Mucosa of stomach (tissue), 1 donor: ENCODE data around the gene NAT9.

ENCODE experiments used
- H3K27me3 ChIP-seq: one replicate; pipeline ENCODE4 v1.7.0; 2013; ENCODE audit warnings: mild to moderate bottlenecking, low read length; ENCODE audit not compliant: control insufficient read depth, insufficient read depth
- H3K36me3 ChIP-seq: one replicate; pipeline ENCODE4 v1.7.0; 2013; ENCODE audit warnings: low read length; ENCODE audit not compliant: control insufficient read depth, insufficient read depth
- H3K4me1 ChIP-seq: one replicate; pipeline ENCODE4 v1.7.0; 2013; ENCODE audit warnings: mild to moderate bottlenecking, low read length; ENCODE audit not compliant: control insufficient read depth, insufficient read depth
- H3K4me3 ChIP-seq: one replicate; pipeline ENCODE4 v1.7.0; 2013; ENCODE audit warnings: low read length
- H3K9ac ChIP-seq: one replicate; pipeline ENCODE4 v1.7.0; 2013; ENCODE audit warnings: mild to moderate bottlenecking, low read length, moderate library complexity
- H3K9me3 ChIP-seq: one replicate; pipeline ENCODE4 v1.7.0; 2013; ENCODE audit warnings: mild to moderate bottlenecking, low read length, moderate library complexity; ENCODE audit not compliant: control insufficient read depth
- donor health status: Pancreatic carcinoma.

Gene NAT9

DNA sequence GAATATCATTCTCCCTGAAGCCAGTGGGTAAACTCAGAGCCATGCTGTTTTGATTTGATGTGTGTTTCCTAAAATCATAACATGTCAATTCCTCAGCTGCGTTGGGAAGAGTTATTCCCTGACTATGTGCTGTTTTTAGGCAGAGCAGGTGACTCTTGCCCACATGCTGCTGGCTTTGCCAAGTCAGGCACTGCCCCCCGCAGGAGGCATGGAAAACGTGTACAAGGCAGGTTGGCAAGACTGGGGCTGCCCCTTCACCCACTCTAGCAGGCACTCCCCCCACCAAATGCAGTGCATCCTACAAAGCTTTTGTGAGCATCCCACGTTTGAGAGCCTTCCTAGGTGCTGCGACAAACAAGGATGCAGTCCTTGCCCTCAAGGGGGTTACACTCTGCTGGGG lies 38.3 kb upstream of the NAT9 start:
- Histone ChIP-seq H3K9me3 (no peaks in the 10 kb centered on the region), H3K9ac (no peak overlapping the region), H3K27me3 (no peaks in the 10 kb centered on the region), H3K4me3 (no peak overlapping the region), H3K4me1 (no peaks in the 10 kb centered on the region), H3K36me3 (no peaks in the 10 kb centered on the region)

DNA sequence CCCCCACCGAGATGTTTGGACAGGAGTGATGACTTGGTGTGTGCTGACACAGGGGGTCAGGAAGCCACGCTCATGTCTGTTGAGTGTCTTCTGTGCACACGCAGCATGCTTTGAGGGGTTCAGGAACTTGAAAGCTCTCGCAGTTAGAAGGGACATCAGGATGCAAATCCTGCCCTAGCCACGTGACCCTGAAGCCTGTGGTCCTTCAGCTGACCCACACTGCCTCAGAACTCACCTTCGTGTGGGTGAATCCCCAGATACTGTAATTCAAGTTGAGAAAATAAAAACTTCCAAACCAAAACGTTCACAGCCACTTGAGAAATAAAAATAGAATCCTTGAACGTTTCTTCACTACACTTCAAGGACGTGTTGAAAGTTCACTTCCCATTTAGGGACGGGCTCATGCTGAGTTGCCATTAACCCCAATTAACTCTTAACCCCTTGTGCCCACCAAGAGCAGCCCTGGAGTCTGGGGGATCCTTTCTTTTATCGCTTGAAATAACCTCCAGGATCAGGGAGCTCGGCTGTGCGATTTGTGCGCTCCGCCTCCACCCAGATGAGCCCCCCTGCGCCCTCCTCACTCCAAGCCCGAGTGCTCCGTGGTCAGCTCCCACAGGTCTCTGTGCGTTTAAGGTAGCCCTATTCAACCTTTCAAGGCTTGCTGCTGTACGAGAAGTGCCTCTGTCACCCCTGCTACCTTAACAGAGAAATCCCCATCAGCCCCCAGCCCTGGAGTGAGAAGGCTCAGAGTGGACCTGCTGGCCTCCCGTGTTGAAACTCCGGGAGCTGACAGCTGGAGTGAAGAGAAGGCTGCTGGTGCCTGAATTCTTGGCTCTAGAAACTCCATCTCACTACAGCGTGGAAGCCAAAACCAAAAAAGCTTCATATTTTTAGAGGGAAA lies 36.2 kb upstream of the NAT9 start:
- Histone ChIP-seq H3K36me3 (no peaks in the 10 kb centered on the region), H3K4me1 (no peaks in the 10 kb centered on the region), H3K9me3 (no peaks in the 10 kb centered on the region), H3K27me3 (no peaks in the 10 kb centered on the region), H3K4me3 (no peak overlapping the region), H3K9ac (no peak overlapping the region)

DNA sequence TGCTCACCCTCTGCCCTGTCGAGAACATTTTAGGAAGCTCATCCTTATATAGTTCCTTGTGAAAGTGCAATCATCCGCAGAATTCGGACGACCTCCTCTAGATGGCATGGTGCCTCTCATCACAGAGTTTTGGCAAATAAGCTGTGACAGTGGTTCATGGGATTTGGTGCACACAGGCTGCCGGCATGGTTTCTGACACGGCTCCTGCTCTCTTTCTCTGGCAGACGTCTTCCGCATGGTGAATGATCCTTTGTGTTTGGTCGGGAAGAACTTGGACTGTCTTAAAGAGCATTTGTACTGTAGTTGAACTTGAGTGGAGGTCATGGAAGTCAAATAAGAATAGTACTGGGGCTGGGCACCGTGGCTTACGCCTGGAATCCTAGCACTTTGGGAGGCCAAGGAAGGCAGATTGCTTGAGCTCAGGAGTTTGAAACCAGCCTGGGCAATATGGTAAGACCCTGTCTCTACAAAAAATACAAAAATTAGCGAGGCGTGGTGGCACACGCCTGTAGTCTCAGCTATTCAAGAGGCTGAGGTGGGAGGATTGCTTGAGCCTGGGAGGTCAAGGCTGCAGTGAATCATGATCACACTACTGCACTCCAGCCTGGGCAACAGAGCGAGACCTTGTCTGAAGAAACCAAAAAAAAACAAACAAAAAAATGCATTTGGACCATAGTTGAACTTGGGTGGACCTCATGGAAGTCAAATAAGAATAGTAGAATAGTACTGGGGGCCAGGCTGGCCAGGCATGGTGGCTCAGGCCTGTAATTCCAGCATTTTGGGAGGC lies 34.7 kb upstream of the NAT9 start:
- H3K36me3 ChIP-seq, result no peaks in the 10 kb centered on the region
- no peaks in the 10 kb centered on the region for H3K27me3 ChIP-seq
- no peaks in the 10 kb centered on the region for H3K9me3 ChIP-seq
- no peak overlapping the region for H3K9ac ChIP-seq
- no peak overlapping the region for H3K4me3 ChIP-seq
- no peaks in the 10 kb centered on the region for H3K4me1 ChIP-seq

GRCh38 chr17:74808714-74809430 lies 32.7 kb upstream of the NAT9 start:
- H3K36me3 ChIP-seq, result no peaks in the 10 kb centered on the region
- no peaks in the 10 kb centered on the region for H3K4me1 ChIP-seq

GRCh38 chr17:74807925-74808324 lies 31.8 kb upstream of the NAT9 start:
- no peak overlapping the region for H3K9ac ChIP-seq

More at GRCh38 chr17:74808714-74809430, 32.7 kb upstream of the NAT9 start:
- Histone ChIP-seq H3K27me3 (no peaks in the 10 kb centered on the region), H3K9me3 (no peaks in the 10 kb centered on the region), H3K4me3 (no peak overlapping the region), H3K9ac (no peak overlapping the region)

DNA sequence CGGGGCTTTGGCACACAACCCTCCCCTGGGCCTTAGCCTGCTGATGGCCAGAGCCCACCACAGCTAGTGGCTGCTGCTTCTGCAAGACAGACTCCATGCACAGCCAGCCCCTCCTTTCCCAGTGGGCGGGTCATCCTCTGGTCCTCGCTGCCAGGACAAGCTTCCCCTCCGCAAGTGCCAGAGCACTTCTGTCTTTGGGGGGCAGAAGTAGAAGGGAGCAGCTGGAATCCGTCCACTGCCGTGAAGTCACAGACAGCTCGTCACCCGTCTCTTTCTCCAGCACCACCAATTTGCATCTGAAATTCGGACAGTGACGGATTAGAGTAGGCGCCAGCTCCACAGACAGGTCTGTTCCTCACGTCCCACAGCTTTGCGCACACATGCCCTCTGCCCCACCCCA lies 31.3 kb upstream of the NAT9 start:
- Histone ChIP-seq H3K4me1 (no peaks in the 10 kb centered on the region), H3K4me3 (no peak overlapping the region), H3K27me3 (no peaks in the 10 kb centered on the region), H3K36me3 (no peaks in the 10 kb centered on the region), H3K9ac (no peak overlapping the region), H3K9me3 (no peaks in the 10 kb centered on the region)

More at GRCh38 chr17:74807925-74808324, 31.8 kb upstream of the NAT9 start:
- H3K9me3 ChIP-seq, result no peaks in the 10 kb centered on the region
- H3K27me3 ChIP-seq, result no peaks in the 10 kb centered on the region
- no peak overlapping the region for H3K4me3 ChIP-seq
- H3K4me1 ChIP-seq, result no peaks in the 10 kb centered on the region
- H3K36me3 ChIP-seq, result no peaks in the 10 kb centered on the region

DNA sequence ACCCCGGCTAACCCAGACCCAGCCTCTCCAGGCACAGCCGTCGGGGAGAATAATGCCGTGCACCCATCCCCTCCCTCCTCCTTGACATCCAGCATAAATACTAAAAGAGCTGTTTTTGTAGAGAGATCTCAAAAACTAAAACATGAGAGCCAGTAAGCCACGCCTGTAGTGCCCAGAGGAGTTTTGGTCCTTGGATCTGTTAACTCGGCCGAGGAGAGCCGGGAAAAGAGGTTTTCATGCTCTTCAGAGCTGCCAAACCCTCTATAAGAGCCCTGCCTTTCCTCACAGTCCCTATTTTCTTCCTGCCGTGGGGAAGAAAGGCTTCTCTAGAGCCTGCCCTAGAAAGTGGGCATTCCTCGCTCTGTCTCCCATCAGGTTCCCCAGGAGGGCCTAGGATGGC lies 30.2 kb upstream of the NAT9 start:
- Histone ChIP-seq H3K4me1 (no peaks in the 10 kb centered on the region), H3K9me3 (no peaks in the 10 kb centered on the region), H3K9ac (no peak overlapping the region), H3K36me3 (no peaks in the 10 kb centered on the region), H3K27me3 (no peaks in the 10 kb centered on the region), H3K4me3 (no peak overlapping the region)

DNA sequence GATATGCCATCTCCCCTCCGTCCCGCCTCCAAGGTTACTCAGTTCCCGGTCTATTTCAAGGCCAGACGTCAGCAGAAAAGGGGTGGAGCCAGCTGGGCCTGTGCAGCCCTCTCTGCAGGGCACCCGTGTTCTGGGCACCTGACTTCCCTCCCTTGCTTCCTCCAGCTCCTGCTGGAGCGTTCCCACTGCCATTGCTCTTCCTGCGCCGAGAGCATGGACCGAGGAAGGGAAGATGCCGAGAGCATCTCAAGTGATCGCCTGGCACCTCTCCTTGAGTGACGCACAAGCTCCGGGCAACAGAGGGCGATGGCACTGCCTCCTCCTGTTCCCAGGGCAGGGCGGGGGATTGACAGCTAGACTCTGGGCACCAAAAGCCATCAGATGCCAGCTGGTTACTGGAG lies 29.4 kb upstream of the NAT9 start:
- H3K9me3 ChIP-seq, result no peaks in the 10 kb centered on the region
- no peak overlapping the region for H3K9ac ChIP-seq
- no peaks in the 10 kb centered on the region for H3K4me1 ChIP-seq
- H3K27me3 ChIP-seq, result no peaks in the 10 kb centered on the region
- H3K36me3 ChIP-seq, result no peaks in the 10 kb centered on the region
- no peak overlapping the region for H3K4me3 ChIP-seq

- H3K36me3 ChIP-seq, result no peaks in the 10 kb centered on the region
- H3K27me3 ChIP-seq, result no peaks in the 10 kb centered on the region
- no peak overlapping the region for H3K4me3 ChIP-seq
- no peaks in the 10 kb centered on the region for H3K4me1 ChIP-seq
- H3K9ac ChIP-seq, result no peak overlapping the region
- no peaks in the 10 kb centered on the region for H3K9me3 ChIP-seq
Measured at GRCh38 chr17:74804683-74805082, 28.5 kb upstream of the NAT9 start.

GRCh38 chr17:74803971-74804370 lies 27.8 kb upstream of the NAT9 start:
- H3K4me1 ChIP-seq, result no peaks in the 10 kb centered on the region
- no peaks in the 10 kb centered on the region for H3K9me3 ChIP-seq
- H3K9ac ChIP-seq, result no peak overlapping the region
- H3K27me3 ChIP-seq, result no peaks in the 10 kb centered on the region
- no peaks in the 10 kb centered on the region for H3K36me3 ChIP-seq
- no peak overlapping the region for H3K4me3 ChIP-seq

DNA sequence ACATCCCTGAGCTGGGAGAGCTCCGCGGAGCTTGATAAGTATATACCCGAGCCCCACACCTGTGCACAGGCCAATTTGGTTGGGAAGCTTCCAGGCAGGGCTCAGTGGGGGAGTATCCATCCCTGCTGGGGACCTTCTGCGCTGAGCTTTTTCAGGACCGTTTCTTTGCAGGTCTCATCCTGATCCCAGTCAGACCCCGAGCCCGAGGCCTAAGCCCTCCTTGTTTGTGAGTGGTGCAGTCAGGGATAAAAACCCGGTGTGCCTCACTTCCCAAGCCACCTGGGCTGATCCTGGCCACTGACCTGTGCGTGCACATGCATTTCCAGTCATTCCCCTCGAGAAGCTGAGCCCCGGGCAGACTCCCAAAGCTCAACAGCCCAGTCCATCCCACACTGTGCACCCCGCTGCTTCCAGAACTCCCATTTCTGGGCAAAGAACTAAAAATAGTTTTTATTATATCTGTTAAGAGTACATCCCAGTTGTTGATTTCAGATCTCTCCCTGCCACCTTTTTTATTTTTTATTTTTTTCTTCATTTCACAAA lies 27.3 kb upstream of the NAT9 start:
- no peak overlapping the region for H3K4me3 ChIP-seq
- H3K4me1 ChIP-seq, result no peaks in the 10 kb centered on the region
- no peaks in the 10 kb centered on the region for H3K36me3 ChIP-seq
- H3K9ac ChIP-seq, result no peak overlapping the region
- H3K27me3 ChIP-seq, result no peaks in the 10 kb centered on the region
- H3K9me3 ChIP-seq, result no peaks in the 10 kb centered on the region
